Esophagus muscularis mucosa (tissue), 3 donors: Measurements from ENCODE around the gene RHBDD1.

Experiments
- CTCF ChIP-seq, 3 experiments: fragments of 200-600 bp in 2 of 3; fragments of 450-650 bp in 1 of 3; sonication (generic) in 2 of 3; IDR thresholded peaks; one replicate each; pipeline ENCODE4 v1.5.1; 2017 to 2019; ENCODE audit warnings: antibody characterized with exemption in 3 of 3, mild to moderate bottlenecking in 2 of 3, moderate library complexity in 1 of 3
- POLR2A ChIP-seq: fragments of 450-650 bp; IDR thresholded peaks from one replicate; pipeline ENCODE4 v1.6.1; 2017; ENCODE audit warnings: antibody characterized with exemption, moderate library complexity, mild to moderate bottlenecking, low read depth

GRCh38 chr2:227010433-227010832 lies 174.6 kb downstream of the RHBDD1 start:
- no peak for TF ChIP-seq CTCF (IDR thresholded peaks at IDR 0.05)
- no peak for TF ChIP-seq POLR2A
